A549 (cell line): ENCODE results near the gene TIMP3.

Experiments
- CHD2 ChIP-seq: fragments of 150-350 bp; IDR thresholded peaks from 2 replicates; pipeline ENCODE4 v1.6.1; 2014; ENCODE audit warnings: low read length; ENCODE audit not compliant: partially characterized antibody
- CTCF ChIP-seq: fragments of >200 bp; sonication (Bioruptor Twin); formaldehyde crosslinking; IDR thresholded peaks from 3 replicates; pipeline ENCODE4 v1.5.1; 2016
- E2F6 ChIP-seq: IDR thresholded peaks from 2 replicates; pipeline ENCODE4 v1.6.1; 2012; ENCODE audit warnings: low read depth, borderline replicate concordance
- EP300 ChIP-seq, 2 experiments: fragments of >200 bp; sonication (Bioruptor Twin); formaldehyde crosslinking; IDR thresholded peaks; 2 replicates in 1 of 2; 3 replicates in 1 of 2; pipeline ENCODE4 v1.6.1; 2016 to 2017
- HDAC2 ChIP-seq: fragments of 200-600 bp; sonication (generic); IDR thresholded peaks from 2 replicates; pipeline ENCODE4 v1.6.1; 2016
- KDM5A ChIP-seq: fragments of 200-600 bp; sonication (generic); IDR thresholded peaks from 2 replicates; pipeline ENCODE4 v1.6.1; 2016; ENCODE audit warnings: antibody characterized with exemption, mild to moderate bottlenecking
- MAFK ChIP-seq: fragments of 450-650 bp; IDR thresholded peaks from 2 replicates; pipeline ENCODE4 v1.6.1; 2014; ENCODE audit not compliant: partially characterized antibody
- MAZ ChIP-seq: fragments of 150-350 bp; IDR thresholded peaks from 2 replicates; pipeline ENCODE4 v1.6.1; 2014; ENCODE audit warnings: antibody characterized with exemption, low read depth, low read length, borderline replicate concordance
- NPAS2 ChIP-seq: fragments of 250-450 bp; sonication (Bioruptor Pico); IDR thresholded peaks from 2 replicates; pipeline ENCODE4 v1.8.0; 2022; ENCODE audit warnings: mild to moderate bottlenecking, moderate library complexity, borderline replicate concordance
- POLR2A ChIP-seq: IDR thresholded peaks from 2 replicates; pipeline ENCODE4 v1.6.1; 2012; ENCODE audit warnings: mild to moderate bottlenecking, low read length
- RARB ChIP-seq: fragments of 250-450 bp; sonication (Bioruptor Pico); IDR thresholded peaks from 2 replicates; pipeline ENCODE4 v1.8.0; 2021; ENCODE audit warnings: mild to moderate bottlenecking, moderate library complexity
- REST ChIP-seq: fragments of 200-600 bp; sonication (generic); IDR thresholded peaks from 2 replicates; pipeline ENCODE4 v1.6.1; 2016; ENCODE audit warnings: antibody characterized with exemption, mild to moderate bottlenecking, moderate library complexity
- SMC3 ChIP-seq: fragments of >200 bp; sonication (Bioruptor Twin); formaldehyde crosslinking; IDR thresholded peaks from 3 replicates; pipeline ENCODE4 v1.6.1; 2018; ENCODE audit warnings: inconsistent platforms
- ZSCAN20 ChIP-seq: fragments of 250-450 bp; sonication (Bioruptor Pico); IDR thresholded peaks from 2 replicates; pipeline ENCODE4 v1.8.0; 2022; ENCODE audit warnings: mild to moderate bottlenecking, moderate library complexity

GRCh38 chr22:32843300-32843699 lies 41.8 kb downstream of the TIMP3 start:
- TF ChIP-seq CHD2: no peak
- TF ChIP-seq ZSCAN20 (CRISPR knock-in tag): no peak
- TF ChIP-seq REST: no peak
- TF ChIP-seq CTCF: no peak
- no peak for TF ChIP-seq POLR2A
- no peak for TF ChIP-seq RARB (CRISPR knock-in tag)
- TF ChIP-seq NPAS2 (CRISPR knock-in tag): no peak
- TF ChIP-seq HDAC2: no peak
- no peak for TF ChIP-seq MAFK
- no peak for TF ChIP-seq EP300 (IDR thresholded peaks at IDR 0.05)
- TF ChIP-seq SMC3: no peak
- TF ChIP-seq MAZ: no peak
- no peak for TF ChIP-seq E2F6
- TF ChIP-seq KDM5A: no peak
